ENCODE results near the gene CYBC1.

The CYBC1 gene

GRCh38 chr17:82449131-82449882, 1.2 kb downstream of the CYBC1 start:
- peak; percentile 31 to 54 (median 37) for DNase-seq (ENCODE audit: low read depth in 2 of 3, low spot score in 2 of 3)

- no peak for DNase-seq (ENCODE audit: low read depth in 2 of 3, low spot score in 2 of 3)
Observed at GRCh38 chr17:82447876-82448275, 2.7 kb downstream of the CYBC1 start.

DNA sequence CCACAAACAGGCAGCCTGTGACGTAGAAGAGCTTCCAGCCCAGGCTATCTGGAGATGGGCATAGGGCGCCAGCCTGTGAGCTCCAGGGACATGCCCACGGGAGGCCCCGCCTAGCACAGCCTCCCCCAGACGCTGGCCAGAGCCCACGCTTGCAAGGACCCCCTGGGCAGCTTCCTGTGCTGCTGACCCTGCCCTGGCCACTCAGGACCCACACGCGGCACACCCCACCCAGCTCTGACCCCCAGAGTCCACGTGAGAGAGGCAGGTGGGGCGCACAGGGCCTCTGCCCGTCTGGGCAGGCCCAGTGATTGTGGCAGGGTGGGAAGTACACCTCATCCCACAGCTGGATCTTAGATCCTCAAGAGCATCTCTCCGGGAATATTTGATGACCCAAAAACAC, 3.9 kb downstream of the CYBC1 start:
- no peak for DNase-seq (ENCODE audit: low read depth in 2 of 3, low spot score in 2 of 3)

- no peak for DNase-seq (ENCODE audit: low read depth in 2 of 3, low spot score in 2 of 3)
Observed at GRCh38 chr17:82446124-82446523, 4.4 kb downstream of the CYBC1 start.

- DNase-seq (ENCODE audit: low read depth in 2 of 3, low spot score in 2 of 3) = no peak
Observed at GRCh38 chr17:82445542-82445941, 5.0 kb downstream of the CYBC1 start.

DNA sequence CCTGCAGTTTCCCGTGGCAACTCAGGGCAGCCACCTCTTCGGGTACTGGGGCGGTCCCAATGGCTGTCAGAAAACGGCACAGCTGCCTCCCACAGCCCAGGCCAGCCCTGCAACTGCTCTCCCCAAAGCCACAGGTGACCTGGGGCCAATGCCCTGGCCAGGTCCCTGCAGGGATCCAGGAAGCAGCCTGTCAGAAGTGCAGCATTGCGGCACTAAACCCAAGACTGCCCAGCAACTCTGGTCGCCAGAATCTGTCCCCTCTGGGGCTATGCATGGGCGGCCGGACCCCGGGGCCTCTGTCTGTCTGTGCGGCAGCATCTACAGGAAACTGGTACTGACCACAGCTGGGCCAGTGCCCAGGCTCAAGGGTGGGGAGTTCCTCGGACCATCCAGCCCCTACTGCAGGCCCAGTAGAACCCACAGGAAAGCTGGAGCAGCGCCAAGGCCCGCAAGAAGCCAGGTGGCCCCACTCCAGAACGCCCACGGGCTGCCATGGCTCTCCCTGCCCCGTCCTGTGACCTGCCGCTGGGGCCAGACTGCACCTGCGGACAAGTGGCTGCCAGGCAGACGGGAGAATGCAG, 5.5 kb downstream of the CYBC1 start:
- DNase-seq (ENCODE audit: low read depth in 2 of 3, low spot score in 2 of 3) = no peak

- no peak for DNase-seq (ENCODE audit: low read depth in 2 of 3, low spot score in 2 of 3)
Observed at GRCh38 chr17:82444284-82444893, 6.2 kb downstream of the CYBC1 start.

GRCh38 chr17:82443465-82444283, 6.9 kb downstream of the CYBC1 start:
- no peak for DNase-seq (ENCODE audit: low read depth in 2 of 3, low spot score in 2 of 3)

GRCh38 chr17:82442643-82443464, 7.7 kb downstream of the CYBC1 start:
- no peak for DNase-seq (ENCODE audit: low read depth in 2 of 3, low spot score in 2 of 3)

GRCh38 chr17:82441691-82442487, 8.7 kb downstream of the CYBC1 start:
- DNase-seq (ENCODE audit: low read depth in 2 of 3, low spot score in 2 of 3) = no peak

DNA sequence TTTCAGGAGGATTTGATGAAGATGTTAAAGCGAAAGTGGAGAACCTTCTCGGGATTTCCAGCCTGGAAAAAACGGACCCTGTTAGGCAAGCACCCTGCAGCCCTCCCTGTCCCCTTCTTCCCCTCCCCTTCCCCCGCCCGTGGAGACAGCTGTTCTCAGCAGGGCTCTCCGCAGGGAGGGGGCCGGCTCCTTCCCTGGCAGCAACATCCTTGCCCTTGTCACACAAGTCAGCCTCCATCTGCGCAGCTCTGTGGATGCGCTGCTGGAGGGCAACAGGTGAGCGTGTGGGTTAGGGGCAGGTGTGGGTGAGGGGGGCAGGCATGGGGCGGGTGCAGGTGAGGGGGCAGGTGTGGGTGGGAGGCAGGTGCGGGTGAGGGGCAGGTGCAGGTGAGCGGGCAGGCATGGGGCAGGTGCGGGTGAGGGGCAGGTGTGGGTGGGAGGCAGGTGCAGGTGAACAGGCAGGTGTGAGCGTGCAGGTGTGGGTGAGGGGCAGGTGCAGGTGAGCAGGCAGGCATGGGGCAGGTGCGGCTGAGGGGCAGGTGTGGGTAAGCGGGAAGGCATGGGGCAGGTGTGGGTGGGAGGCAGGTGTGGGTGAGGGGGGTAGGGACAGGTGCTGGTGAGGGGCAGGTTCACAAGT, 9.4 kb downstream of the CYBC1 start:
- no peak for DNase-seq (ENCODE audit: low read depth in 2 of 3, low spot score in 2 of 3)

DNA sequence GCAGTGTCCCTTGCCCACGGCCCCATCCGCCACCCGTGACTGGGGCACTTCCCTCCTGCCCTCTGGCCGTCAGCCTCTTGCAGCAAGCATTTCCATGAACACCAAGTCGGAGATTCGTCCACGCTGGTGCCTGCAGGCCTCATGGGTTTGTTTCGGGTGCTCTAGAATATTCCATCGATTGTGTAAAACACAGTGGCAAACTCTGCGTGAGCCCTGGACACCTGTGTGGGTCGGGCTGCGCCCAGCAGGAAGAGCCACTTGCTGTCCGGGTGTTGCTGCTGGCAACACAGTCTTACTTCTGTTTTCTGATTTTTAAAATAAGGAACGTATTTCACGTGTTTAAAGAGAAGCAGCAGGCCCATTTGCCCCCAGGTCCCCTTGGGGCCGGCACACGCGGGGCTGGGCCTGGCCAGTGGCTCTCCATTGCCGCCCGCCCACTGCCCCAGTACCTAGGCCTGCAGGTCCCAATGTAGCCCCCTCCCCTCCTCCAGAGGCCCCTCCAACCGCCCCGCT, 10.0 kb downstream of the CYBC1 start:
- no peak for DNase-seq (ENCODE audit: low read depth in 2 of 3, low spot score in 2 of 3)

DNA sequence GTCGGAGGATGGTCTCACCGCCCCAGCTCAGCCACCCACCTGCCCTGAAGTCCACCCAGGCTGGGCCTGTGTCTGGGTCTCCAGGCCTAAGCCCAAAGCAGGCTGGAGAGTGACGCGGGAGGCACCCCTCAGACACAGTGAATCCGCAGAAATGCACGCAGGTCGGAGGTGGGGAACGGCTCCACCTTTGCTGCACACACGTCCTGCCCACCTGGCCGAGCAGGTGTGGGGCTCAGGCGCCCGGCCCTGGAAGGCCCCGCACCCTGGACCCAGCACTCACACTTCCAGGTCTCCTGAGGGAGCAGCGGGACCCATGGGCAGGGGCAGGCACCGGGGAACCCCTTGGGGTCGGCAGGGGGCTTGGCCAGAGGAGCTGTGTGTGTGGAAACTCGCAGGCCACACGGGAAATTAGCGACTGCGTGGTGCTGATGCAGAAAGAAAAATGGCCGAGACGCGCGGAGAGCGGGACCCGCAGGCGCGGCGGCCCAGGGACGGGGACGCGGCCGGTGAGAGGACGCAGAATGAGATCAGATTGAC, 10.7 kb downstream of the CYBC1 start:
- no peak for DNase-seq (ENCODE audit: low read depth in 2 of 3, low spot score in 2 of 3)

GRCh38 chr17:82439194-82439828, 11.2 kb downstream of the CYBC1 start:
- no peak for DNase-seq (ENCODE audit: low read depth in 2 of 3, low spot score in 2 of 3)

- no peak for DNase-seq (ENCODE audit: low read depth in 2 of 3, low spot score in 2 of 3)
Observed at GRCh38 chr17:82438401-82439193, 12.0 kb downstream of the CYBC1 start.

DNA sequence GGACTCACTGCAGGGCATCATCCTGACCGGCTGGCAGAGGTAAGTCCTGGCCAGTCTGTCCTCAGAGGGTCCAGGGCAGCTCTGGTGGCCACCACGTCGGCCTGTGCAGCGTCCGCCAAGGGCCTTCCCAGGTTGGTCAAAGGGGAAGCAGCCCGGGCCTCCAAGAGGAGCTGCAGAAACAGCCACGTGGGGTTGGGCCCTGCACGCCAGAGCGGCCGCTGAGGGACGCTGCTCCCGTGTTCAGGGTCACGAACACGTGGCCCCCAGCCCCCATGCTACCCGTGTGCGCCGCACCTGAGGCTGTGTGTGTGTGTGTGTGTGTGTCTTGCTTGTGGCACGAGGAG, 13.3 kb downstream of the CYBC1 start:
- DNase-seq (ENCODE audit: low read depth in 2 of 3, low spot score in 2 of 3) = no peak

- DNase-seq (ENCODE audit: low read depth in 2 of 3, low spot score in 2 of 3) = no peak
Observed at GRCh38 chr17:82436601-82437324, 13.8 kb downstream of the CYBC1 start.

All from activated CD8-positive, alpha-beta memory T cell treated with anti-CD3 and anti-CD28 coated beads for 48 hours (primary cell).